Measurements from ENCODE around the gene URM1.

URM1 gene

DNA sequence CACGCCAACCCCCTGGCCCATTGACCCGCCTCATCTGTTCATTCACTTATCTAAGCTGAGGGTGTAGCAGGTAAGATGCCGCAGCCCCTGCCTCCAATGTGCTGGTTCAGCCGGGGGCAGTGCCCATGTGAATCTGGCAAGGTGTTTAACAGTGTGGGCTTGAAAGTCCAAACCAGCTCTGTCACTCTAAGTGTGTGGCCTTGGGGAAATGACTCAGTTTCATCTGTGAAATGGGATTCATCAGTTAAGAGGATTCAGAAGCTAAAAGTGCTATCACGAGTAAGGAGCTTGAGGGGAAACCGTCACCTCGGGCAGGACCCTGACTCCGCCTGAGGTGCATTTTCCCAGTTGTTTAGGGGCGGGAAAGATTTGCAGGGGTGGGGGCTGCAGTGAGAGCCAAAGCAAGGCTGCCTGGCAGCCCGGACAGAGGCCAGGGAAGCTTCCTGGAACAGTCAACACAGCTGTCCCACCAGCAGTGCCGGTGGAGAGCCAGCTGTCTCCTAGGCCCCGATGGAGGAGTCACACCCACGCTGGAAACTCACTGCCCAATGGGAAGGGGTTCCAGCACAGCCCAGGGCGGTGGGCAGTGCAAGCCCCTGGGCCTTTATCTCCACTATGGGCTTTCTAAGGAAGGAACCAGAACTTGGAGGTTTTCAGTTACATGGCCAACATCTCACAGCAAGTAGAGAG, 9.7 kb upstream of the URM1 start:
- no peak for TF ChIP-seq GABPA (IDR thresholded peaks at IDR 0.05; ENCODE audit: low read depth)
- TF ChIP-seq POLR2AphosphoS5 (IDR thresholded peaks at IDR 0.05; ENCODE audit: low read depth) = no peak
- TF ChIP-seq, protein P1, sequence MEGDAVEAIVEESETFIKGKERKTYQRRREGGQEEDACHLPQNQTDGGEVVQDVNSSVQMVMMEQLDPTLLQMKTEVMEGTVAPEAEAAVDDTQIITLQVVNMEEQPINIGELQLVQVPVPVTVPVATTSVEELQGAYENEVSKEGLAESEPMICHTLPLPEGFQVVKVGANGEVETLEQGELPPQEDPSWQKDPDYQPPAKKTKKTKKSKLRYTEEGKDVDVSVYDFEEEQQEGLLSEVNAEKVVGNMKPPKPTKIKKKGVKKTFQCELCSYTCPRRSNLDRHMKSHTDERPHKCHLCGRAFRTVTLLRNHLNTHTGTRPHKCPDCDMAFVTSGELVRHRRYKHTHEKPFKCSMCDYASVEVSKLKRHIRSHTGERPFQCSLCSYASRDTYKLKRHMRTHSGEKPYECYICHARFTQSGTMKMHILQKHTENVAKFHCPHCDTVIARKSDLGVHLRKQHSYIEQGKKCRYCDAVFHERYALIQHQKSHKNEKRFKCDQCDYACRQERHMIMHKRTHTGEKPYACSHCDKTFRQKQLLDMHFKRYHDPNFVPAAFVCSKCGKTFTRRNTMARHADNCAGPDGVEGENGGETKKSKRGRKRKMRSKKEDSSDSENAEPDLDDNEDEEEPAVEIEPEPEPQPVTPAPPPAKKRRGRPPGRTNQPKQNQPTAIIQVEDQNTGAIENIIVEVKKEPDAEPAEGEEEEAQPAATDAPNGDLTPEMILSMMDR (IDR thresholded peaks at IDR 0.05; ENCODE audit: insufficient read depth, low read length) = no peak
- TF ChIP-seq, protein P2, sequence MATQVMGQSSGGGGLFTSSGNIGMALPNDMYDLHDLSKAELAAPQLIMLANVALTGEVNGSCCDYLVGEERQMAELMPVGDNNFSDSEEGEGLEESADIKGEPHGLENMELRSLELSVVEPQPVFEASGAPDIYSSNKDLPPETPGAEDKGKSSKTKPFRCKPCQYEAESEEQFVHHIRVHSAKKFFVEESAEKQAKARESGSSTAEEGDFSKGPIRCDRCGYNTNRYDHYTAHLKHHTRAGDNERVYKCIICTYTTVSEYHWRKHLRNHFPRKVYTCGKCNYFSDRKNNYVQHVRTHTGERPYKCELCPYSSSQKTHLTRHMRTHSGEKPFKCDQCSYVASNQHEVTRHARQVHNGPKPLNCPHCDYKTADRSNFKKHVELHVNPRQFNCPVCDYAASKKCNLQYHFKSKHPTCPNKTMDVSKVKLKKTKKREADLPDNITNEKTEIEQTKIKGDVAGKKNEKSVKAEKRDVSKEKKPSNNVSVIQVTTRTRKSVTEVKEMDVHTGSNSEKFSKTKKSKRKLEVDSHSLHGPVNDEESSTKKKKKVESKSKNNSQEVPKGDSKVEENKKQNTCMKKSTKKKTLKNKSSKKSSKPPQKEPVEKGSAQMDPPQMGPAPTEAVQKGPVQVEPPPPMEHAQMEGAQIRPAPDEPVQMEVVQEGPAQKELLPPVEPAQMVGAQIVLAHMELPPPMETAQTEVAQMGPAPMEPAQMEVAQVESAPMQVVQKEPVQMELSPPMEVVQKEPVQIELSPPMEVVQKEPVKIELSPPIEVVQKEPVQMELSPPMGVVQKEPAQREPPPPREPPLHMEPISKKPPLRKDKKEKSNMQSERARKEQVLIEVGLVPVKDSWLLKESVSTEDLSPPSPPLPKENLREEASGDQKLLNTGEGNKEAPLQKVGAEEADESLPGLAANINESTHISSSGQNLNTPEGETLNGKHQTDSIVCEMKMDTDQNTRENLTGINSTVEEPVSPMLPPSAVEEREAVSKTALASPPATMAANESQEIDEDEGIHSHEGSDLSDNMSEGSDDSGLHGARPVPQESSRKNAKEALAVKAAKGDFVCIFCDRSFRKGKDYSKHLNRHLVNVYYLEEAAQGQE (IDR thresholded peaks at IDR 0.05; ENCODE audit: insufficient replicate concordance, low read depth) = no peak
- TF ChIP-seq SPI1 (IDR thresholded peaks at IDR 0.05; ENCODE audit: borderline replicate concordance, low read depth) = no peak
- Histone ChIP-seq H3K27ac (replicated peaks) (no peak overlapping the region), H3K4me3 (replicated peaks; ENCODE audit: insufficient read depth, low read length) (peak overlapping the region; percentile 41; the same call in 1 of the 2 replicates), H3K27me3 (ENCODE audit: insufficient read depth, poor library complexity, severe bottlenecking) (no peaks in the 10 kb centered on the region)
- DNase-seq (ENCODE audit: low read depth in 1 of 2, low spot score in 1 of 2) = no peak

DNA sequence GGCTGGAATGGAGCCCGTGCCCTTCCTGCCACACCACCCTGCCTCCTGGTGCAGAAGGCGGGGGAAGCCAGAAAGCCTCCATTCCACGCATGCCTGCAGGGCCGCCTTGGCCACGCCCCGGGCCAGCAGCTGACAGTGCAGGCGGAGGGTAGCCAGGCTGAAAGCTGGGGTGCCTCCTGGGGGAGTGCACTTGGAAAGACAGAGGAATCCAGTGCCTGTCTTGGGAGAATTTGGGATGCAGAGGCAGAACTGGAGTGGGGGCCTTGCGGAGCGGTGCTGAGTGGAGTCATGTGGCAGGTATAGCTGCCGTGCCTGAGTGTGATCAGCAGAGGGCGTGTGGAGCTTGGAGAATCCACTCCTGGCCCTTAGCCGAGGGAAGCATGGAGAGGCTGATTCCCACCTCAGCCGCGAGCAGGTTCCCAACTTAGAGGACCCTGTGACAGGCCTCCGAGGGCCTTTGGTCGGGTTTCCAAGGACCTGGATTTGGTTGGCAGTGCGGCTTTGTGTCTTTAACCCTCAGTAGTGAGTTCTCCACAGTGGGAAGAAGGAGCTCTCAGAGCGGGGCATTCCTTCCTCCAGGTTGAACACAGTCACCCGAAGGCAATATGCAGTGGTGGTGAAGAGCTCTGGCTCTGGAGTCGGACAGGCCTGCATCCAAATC, 9.1 kb upstream of the URM1 start:
- Histone ChIP-seq H3K27me3 (ENCODE audit: insufficient read depth, poor library complexity, severe bottlenecking) (no peaks in the 10 kb centered on the region), H3K4me3 (replicated peaks; ENCODE audit: insufficient read depth, low read length) (peak overlapping the region; percentile 41), H3K27ac (replicated peaks) (no peak overlapping the region)
- TF ChIP-seq, protein P2 (IDR thresholded peaks at IDR 0.05; ENCODE audit: insufficient replicate concordance, low read depth) = no peak
- TF ChIP-seq, protein P1 (IDR thresholded peaks at IDR 0.05; ENCODE audit: insufficient read depth, low read length) = peak; percentile 79
- no peak for TF ChIP-seq GABPA (IDR thresholded peaks at IDR 0.05; ENCODE audit: low read depth)
- no peak for TF ChIP-seq POLR2AphosphoS5 (IDR thresholded peaks at IDR 0.05; ENCODE audit: low read depth)
- peak; percentile 54 to 77 for DNase-seq (ENCODE audit: low read depth in 1 of 2, low spot score in 1 of 2)

DNA sequence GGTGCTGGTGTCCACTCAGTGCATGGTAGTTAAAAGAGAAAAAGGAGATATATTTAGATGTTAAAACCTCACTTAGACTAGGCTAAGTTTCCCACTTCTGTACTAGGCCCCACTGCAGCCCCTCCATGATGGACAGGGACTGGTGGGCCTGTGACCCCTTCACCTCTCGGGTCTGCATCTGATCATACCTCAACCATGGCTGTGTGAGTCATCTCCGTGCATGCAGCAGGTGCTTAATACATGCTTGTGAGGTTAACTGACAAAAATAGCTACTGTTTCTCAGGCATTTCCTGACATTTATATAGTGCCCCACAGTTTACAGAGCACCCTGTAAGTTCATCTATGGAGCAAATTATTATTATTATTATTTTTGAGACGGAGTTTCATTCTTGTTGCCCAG, 8.4 kb upstream of the URM1 start:
- no peak for DNase-seq (ENCODE audit: low read depth in 1 of 2, low spot score in 1 of 2)
- no peak overlapping the region for H3K27ac ChIP-seq (replicated peaks)
- no peaks in the 10 kb centered on the region for H3K27me3 ChIP-seq (ENCODE audit: insufficient read depth, poor library complexity, severe bottlenecking)
- no peak overlapping the region for H3K4me3 ChIP-seq (replicated peaks; ENCODE audit: insufficient read depth, low read length)
- TF ChIP-seq POLR2AphosphoS5 (IDR thresholded peaks at IDR 0.05; ENCODE audit: low read depth) (no peak), GABPA (IDR thresholded peaks at IDR 0.05; ENCODE audit: low read depth) (no peak), SPI1 (IDR thresholded peaks at IDR 0.05; ENCODE audit: borderline replicate concordance, low read depth) (no peak)
- TF ChIP-seq, protein P2 (IDR thresholded peaks at IDR 0.05; ENCODE audit: insufficient replicate concordance, low read depth) = no peak
- TF ChIP-seq, protein P1 (IDR thresholded peaks at IDR 0.05; ENCODE audit: insufficient read depth, low read length) = no peak

Data from HL-60 (cell line).